ENCODE measurements around the gene HOPX.

The HOPX gene

DNA sequence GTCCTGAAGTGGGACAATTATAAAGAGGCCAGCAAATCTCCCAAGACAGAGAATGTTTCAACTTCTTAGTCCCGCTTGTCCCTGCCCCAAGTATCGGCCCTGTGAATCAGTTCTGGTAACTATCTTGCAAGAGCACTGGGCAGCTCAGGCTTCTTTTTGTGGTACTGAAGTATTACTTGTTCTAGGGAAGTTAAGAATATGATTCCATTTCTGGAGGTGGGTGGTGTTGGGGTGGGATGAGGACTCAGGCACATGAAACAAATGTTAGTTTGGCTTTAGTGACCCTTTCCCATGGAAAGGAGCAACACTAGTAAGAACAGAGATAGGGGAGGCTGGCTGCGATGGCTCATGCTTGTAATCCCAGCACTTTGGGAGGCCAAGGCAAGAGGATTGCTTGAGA is 28.9 kb downstream of the HOPX start:
- POLR2A ChIA-PET: no interaction called here
- CTCF ChIA-PET: no interaction called here
- TF ChIP-seq, protein P1, sequence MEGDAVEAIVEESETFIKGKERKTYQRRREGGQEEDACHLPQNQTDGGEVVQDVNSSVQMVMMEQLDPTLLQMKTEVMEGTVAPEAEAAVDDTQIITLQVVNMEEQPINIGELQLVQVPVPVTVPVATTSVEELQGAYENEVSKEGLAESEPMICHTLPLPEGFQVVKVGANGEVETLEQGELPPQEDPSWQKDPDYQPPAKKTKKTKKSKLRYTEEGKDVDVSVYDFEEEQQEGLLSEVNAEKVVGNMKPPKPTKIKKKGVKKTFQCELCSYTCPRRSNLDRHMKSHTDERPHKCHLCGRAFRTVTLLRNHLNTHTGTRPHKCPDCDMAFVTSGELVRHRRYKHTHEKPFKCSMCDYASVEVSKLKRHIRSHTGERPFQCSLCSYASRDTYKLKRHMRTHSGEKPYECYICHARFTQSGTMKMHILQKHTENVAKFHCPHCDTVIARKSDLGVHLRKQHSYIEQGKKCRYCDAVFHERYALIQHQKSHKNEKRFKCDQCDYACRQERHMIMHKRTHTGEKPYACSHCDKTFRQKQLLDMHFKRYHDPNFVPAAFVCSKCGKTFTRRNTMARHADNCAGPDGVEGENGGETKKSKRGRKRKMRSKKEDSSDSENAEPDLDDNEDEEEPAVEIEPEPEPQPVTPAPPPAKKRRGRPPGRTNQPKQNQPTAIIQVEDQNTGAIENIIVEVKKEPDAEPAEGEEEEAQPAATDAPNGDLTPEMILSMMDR (IDR thresholded peaks at IDR 0.05; ENCODE audit: control extremely low read depth, extremely low read depth, low read depth, missing control alignments): no peak
- no peak for DNase-seq (ENCODE audit: extremely low spot score)

DNA sequence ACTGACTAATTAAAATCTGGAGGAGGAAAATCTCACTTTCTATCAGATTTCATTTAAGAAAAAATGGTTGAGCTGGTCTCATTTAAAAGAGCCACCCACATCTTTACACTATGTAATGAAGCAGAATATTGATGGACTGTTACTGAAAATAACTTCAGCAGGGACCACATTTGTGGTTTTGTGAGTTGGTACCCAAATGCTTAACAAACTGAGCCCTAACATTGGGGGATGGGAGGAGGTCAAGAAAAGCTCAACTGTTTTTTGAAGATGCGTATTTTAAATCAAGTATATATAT is 30.1 kb downstream of the HOPX start:
- no peak for DNase-seq (ENCODE audit: extremely low spot score)
- TF ChIP-seq, protein P1 (IDR thresholded peaks at IDR 0.05; ENCODE audit: control extremely low read depth, extremely low read depth, low read depth, missing control alignments): no peak
- ChIA-PET POLR2A (no interaction called here), CTCF (interaction anchor here (2.2 to 5.0 kb wide), 3 partner anchors 11 to 185 kb away, joined by 9 to 27 read pairs (median 10); no protein-coding TSS in a partner anchor)

DNA sequence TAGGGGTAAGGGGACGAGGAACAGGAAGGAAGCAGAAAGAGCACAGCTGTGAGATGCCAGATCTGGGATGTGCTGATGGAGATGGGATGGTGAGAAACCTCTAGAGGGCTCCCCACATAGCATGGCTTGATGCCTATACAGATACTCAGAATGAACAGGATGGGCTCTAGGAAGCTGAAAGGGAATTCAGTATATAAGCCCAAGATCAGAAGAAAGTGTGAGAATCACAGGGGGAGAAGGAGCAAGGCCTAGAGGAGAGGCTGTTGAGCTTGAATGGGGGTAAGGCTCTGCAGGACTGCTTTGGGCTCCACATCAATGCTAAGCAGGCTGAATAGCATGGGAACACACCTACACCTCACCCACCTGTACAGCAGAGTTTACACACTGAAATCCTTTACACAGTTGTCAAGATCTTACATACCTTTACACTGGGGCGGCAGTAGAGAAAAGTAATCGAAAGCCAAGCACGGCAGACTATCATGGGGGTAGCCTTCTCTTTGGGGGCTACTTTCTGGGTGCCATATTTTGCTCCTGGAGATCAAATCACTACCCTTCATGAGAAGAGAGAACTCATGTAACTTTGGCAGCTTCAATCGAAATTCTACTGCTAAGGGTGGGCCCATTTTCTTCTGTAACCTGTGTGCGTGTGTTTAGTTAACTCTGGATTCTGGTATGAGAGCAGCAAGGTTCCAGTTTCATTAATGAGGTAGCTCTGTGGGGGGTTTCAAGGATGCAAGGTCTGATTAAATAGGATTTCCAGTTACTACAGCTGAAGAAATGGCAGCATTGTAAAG is 30.6 kb downstream of the HOPX start:
- ChIA-PET CTCF (interaction anchor here (1.0 to 5.0 kb wide), 9 partner anchors 8 to 225 kb away, joined by 3 to 27 read pairs (median 4); partner anchors contain the start of gene HOPX), POLR2A (no interaction called here)
- DNase-seq (ENCODE audit: extremely low spot score): no peak
- TF ChIP-seq, protein P1 (IDR thresholded peaks at IDR 0.05; ENCODE audit: control extremely low read depth, extremely low read depth, low read depth, missing control alignments): no peak

DNA sequence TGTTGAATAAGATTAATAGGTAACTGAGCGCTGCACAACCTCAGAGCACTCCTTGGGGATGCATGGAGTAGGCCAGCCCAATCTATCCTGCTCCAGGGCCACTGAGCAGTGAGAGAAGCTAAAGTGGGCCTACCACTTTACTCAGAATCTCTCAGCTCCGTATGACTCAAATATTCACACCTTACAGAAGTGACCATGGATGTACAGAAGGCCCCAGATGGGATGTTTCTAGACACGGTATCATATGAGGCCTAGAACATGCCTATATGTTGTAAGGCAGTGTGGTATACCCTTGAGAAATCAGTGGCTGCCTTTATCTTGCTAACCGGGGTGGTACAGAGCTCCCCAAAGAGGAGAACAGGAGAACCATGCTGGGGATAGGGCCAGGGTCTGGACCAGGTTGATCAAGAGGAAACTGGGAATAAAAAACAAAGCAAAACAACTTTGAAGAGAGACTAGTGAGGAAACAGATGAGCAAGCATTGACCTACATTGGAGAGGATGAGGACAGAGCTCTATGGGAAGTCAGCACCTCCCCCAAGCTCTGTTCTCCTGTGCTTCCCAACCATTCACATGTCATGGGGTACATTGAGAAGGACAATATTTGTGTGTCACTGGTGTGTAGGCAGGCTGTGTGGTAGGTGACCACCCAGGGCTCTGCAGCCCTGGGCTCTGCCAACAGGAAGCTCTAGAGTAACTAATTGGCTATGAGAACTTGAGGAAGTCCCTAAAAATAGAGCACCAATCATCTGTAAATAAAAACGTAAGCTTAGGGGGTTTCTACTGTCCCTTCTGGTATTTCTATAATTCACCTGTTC is 31.4 kb downstream of the HOPX start:
- ChIA-PET POLR2A (no interaction called here), CTCF (interaction anchor here (1.0 to 5.0 kb wide), 10 partner anchors 8 to 224 kb away, joined by 3 to 27 read pairs (median 4); partner anchors contain the start of gene HOPX)
- DNase-seq (ENCODE audit: extremely low spot score): no peak
- TF ChIP-seq, protein P1 (IDR thresholded peaks at IDR 0.05; ENCODE audit: control extremely low read depth, extremely low read depth, low read depth, missing control alignments): no peak

DNA sequence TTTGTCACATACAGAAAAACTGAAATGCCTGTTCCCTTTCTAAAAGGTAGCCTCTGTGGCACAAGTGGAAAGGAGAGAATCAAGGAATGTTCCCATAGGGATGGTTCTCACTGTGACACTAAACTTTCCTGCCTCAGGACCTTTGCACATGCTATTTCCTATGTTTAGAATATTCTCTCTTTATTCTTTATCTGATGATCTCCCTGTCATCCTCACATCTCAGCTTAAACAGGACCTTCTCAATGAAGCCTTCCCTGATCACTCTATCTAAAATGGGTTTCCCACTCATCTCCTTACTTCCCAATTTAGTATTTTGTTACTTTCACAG is 32.3 kb downstream of the HOPX start:
- POLR2A ChIA-PET: no interaction called here
- DNase-seq (ENCODE audit: extremely low spot score): no peak
- CTCF ChIA-PET: interaction anchor here (1.5 to 5.0 kb wide), 5 partner anchors 9 to 188 kb away, joined by 4 to 27 read pairs (median 9); no protein-coding TSS in a partner anchor
- TF ChIP-seq, protein P1 (IDR thresholded peaks at IDR 0.05; ENCODE audit: control extremely low read depth, extremely low read depth, low read depth, missing control alignments): no peak

DNA sequence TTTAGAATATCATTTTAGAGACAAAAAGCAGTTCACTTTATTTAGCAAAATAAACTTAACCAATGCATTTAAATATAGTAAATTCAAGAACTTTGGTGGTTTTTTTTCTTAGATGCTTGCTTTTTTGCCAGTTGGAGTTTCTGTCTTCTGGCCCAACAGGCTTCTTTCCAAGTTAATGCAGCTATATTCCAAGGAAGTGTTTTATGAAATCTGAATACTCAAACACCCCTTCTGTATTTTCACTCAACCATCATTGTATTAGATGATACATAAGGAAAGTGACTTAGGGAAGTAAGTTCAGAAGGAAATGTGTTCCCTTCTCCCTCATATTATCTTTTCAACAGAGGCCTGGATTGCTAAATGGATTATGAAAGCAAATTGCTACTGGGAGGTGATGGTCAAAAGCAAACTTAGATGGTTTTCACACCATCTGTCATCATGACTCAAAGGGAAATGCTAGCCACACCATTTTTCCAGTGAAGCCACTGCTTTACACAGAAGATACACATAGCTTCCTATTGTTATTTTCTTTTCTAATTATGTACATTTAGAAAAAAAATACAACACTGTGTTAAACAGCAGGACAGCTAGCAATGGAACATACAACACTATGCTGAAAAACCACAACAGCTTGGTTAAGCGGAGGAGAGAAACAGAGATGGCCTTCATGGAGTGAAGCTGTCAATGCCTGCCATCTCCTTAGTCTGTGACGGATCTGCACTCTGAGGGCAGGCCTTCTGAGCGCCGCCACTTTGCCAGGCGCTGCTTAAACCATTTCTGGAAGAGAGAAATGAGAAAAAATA is 32.9 kb downstream of the HOPX start:
- TF ChIP-seq, protein P1 (IDR thresholded peaks at IDR 0.05; ENCODE audit: control extremely low read depth, extremely low read depth, low read depth, missing control alignments): no peak
- POLR2A ChIA-PET: no interaction called here
- CTCF ChIA-PET: interaction anchor here (1.5 to 5.0 kb wide), 4 partner anchors 9 to 188 kb away, joined by 4 to 27 read pairs (median 6); no protein-coding TSS in a partner anchor
- no peak for DNase-seq (ENCODE audit: extremely low spot score)

All from GM10248 (cell line).